GM19351 (cell line): ENCODE data around the gene ZSWIM3.

Experiments
- ATAC-seq: cut with Tn5 transposase; IDR thresholded peaks from one replicate; pipeline ENCODE4 v1.9.1; 2021; ENCODE audit warnings: mild to moderate bottlenecking, moderate library complexity; ENCODE audit not compliant: unreplicated experiment

Gene ZSWIM3

GRCh38 chr20:45832619-45833018 is 24.8 kb upstream of the ZSWIM3 start:
- ATAC-seq, result no peak

GRCh38 chr20:45833030-45833882 is 24.2 kb upstream of the ZSWIM3 start, which contains the start of gene SNX21:
Gene SNX21 (plus strand): TSS chr20:45833799. CDS start chr20:45833920, 121 bp downstream.
- no peak for ATAC-seq

- no peak for ATAC-seq
These were observed 23.3 kb upstream of the ZSWIM3 start for GRCh38 chr20:45833883-45834796.

GRCh38 chr20:45834797-45835161 is 22.6 kb upstream of the ZSWIM3 start:
- no peak for ATAC-seq

- ATAC-seq, result no peak
These were observed 22.1 kb upstream of the ZSWIM3 start for GRCh38 chr20:45835329-45835765.

GRCh38 chr20:45835825-45836224 is 21.6 kb upstream of the ZSWIM3 start:
- no peak for ATAC-seq

GRCh38 chr20:45836841-45837240 is 20.6 kb upstream of the ZSWIM3 start:
- no peak for ATAC-seq

- no peak for ATAC-seq
These were observed 16.7 kb upstream of the ZSWIM3 start for GRCh38 chr20:45840700-45841198.

GRCh38 chr20:45841407-45842129 is 15.8 kb upstream of the ZSWIM3 start:
- ATAC-seq, result no peak

- peak; percentile 84 for ATAC-seq
These were observed 15.1 kb upstream of the ZSWIM3 start for GRCh38 chr20:45842169-45842812.

- ATAC-seq, result no peak
These were observed 13.9 kb upstream of the ZSWIM3 start for GRCh38 chr20:45843506-45843905.

GRCh38 chr20:45845452-45845851 is 12.0 kb upstream of the ZSWIM3 start:
- no peak for ATAC-seq

GRCh38 chr20:45848421-45848820 is 9.0 kb upstream of the ZSWIM3 start:
- ATAC-seq, result no peak

GRCh38 chr20:45848969-45849582 is 8.3 kb upstream of the ZSWIM3 start:
- ATAC-seq, result no peak

GRCh38 chr20:45850238-45850637 is 7.2 kb upstream of the ZSWIM3 start:
- ATAC-seq, result no peak

- ATAC-seq, result no peak
These were observed 6.5 kb upstream of the ZSWIM3 start for GRCh38 chr20:45850926-45851325.

- ATAC-seq, result no peak
These were observed 5.9 kb upstream of the ZSWIM3 start for GRCh38 chr20:45851501-45851900.

GRCh38 chr20:45852326-45852725 is 5.1 kb upstream of the ZSWIM3 start:
- ATAC-seq, result no peak

GRCh38 chr20:45853484-45853883 is 3.9 kb upstream of the ZSWIM3 start:
- ATAC-seq, result no peak

GRCh38 chr20:45857882-45858216 is 435 bp downstream of the ZSWIM3 start:
- peak; percentile 34 for ATAC-seq
